Iris pigment epithelial cell (primary cell): ENCODE measurements around the gene CTAG1A.
"Not testable (repeated sequence)": the region's sequence is repeated elsewhere in the genome, so short reads cannot be mapped to it uniquely, and the experiment has no call there.

Experiments
- DNase-seq: peaks from one replicate; pipeline ENCODE4 v3.0.0-alpha.2; 2011; ENCODE audit warnings: low read depth

CTAG1A gene

GRCh38 chrX:154619182-154619581 is 34.2 kb downstream of the CTAG1A start, which contains the start of gene CTAG1B:
Gene CTAG1B (minus strand): TSS chrX:154619282. CDS start chrX:154619218, 64 bp downstream.
- not testable (repeated sequence) for DNase-seq

DNA sequence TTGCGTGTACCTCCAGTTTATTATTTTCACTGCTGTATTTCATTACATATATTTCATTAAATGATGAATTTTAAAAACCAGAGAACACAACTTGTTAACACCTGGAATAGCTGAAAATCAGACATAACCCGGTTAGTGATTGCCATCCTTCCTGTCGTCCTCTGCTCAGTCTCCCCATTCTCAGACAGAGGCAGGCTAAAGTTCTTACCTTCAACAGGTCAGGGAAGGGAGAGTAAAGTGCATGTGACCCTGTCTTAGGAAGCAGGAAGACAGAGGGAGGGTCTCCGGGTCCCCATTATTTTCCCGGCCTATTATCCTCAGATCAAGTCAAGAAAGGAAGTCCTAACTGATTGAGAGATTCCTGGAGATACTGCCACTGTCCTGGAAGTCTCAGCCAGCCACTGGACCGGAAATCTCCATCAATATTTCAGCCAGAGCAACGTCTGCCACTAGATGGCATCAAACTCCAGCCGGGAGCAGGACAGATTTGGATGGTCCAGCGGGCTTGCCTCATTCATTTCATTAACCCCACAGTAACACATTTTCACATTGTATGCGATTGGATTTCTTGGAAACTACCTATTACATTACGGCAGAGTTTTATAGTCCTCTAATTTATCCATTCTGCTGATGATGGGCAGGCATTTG is 36.0 kb downstream of the CTAG1A start:
- DNase-seq = not testable (repeated sequence)

DNA sequence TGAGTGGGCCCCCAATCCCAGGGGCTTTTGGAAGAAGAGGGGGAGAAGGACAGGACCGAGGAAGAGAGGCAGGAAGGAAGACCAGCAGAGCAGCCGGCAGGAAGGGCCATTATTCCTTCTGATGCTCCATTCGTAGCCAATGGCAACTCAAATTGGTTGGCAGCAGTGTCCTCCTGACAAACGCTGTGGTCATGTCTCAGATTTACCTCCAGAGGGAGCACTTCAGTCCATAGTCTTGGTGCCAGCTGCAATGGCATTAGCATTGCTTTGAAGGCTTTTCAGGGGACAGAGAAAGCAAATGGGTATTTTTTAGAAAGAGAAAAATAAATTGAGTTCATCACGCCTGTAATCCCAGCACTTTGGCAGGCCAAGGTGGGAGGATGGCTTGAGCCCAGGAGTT is 44.0 kb downstream of the CTAG1A start:
- not testable (repeated sequence) for DNase-seq

- not testable (repeated sequence) for DNase-seq
Measured at GRCh38 chrX:154630949-154631348, 46.0 kb downstream of the CTAG1A start.

DNA sequence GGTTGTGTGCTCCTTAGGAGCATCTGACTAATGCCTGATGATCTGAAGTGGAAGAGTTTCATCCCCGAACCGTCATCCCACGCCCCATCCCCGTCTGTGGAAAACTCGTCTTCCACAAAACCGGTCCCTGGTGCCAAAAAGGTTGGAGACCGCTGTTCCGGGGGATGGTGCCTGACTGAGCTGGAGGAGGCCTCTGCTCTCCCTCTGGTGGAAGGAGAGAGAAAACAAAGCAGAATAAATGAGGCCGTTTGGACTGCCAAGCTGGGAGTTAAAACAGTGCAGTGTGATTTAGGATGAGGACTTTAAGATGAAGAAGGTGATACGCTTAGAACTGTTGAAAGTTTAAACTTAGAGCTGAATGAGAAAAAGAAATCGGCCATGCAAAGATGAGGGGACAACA is 48.7 kb downstream of the CTAG1A start:
- not testable (repeated sequence) for DNase-seq
